ENCODE results near the gene RNF222. TPM values are rescaled to one million over a fixed set of nuclear protein-coding genes. Genes with fewer than 3 reads are reported as not detected.

The RNF222 gene
- polyA plus RNA-seq, 1 donor (not counting 4 experiments of a cell fraction or from before 2014, with no cell fraction given): 0.18 TPM

GRCh38 chr17:8371786-8372185 is 25.8 kb downstream of the RNF222 start:
- Histone ChIP-seq H3K36me3 (ENCODE audit: control insufficient read depth in 2 of 2, extremely low read depth in 1 of 2, insufficient read depth in 2 of 2, low read length in 2 of 2) (peaks cover 0 to 2% of the 10 kb centered on the region in 2 experiments), H3K27me3 (ENCODE audit: control insufficient read depth, extremely low read depth, insufficient read depth, low read length) (no peaks in the 10 kb centered on the region), H3K9ac (ENCODE audit: control insufficient read depth, extremely low read depth, insufficient read depth, low read length) (no peak overlapping the region), H2AFZ (ENCODE audit: control insufficient read depth, low read length) (no peak overlapping the region), H3K9me3 (ENCODE audit: control insufficient read depth, low read depth, low read length) (no peaks in the 10 kb centered on the region), H3K27ac (ENCODE audit: control insufficient read depth, insufficient read depth, low read length) (no peak overlapping the region), H3K4me3 (ENCODE audit: control insufficient read depth in 2 of 3, extremely low read depth in 1 of 3, insufficient read depth in 2 of 3, low read depth in 1 of 3, low read length in 3 of 3) (no peak overlapping the region), H3K4me2 (ENCODE audit: control insufficient read depth, extremely low read depth, insufficient read depth, low read depth, low read length) (no peak overlapping the region), H4K20me1 (ENCODE audit: control insufficient read depth, extremely low read depth, insufficient read depth, low read length) (peaks cover 2% of the 10 kb centered on the region), H3K9me1 (ENCODE audit: control insufficient read depth, extremely low read depth, insufficient read depth, low read length) (no peaks in the 10 kb centered on the region), H3K4me1 (ENCODE audit: control insufficient read depth, extremely low read depth, insufficient read depth, low read length) (peaks cover 11% of the 10 kb centered on the region), H3K79me2 (ENCODE audit: control insufficient read depth, insufficient read depth, low read length) (no peaks in the 10 kb centered on the region)
- TF ChIP-seq CTCF (optimal IDR thresholded peaks at IDR 0.05 in 1 of 3, IDR thresholded peaks at IDR 0.05 in 1 of 3, conservative IDR thresholded peaks at IDR 0.05 in 1 of 3; ENCODE audit: extremely low read depth in 1 of 3, insufficient read depth in 2 of 3, low read length in 3 of 3) (no peak), EZH2 (IDR thresholded peaks at IDR 0.05; ENCODE audit: low read length) (no peak)
- FAIRE-seq (no peak), DNase-seq (ENCODE audit: low read depth, low spot score) (no peak)
- dilution Hi-C loops (cut with MboI; ENCODE audit: extremely low pct_ligation_motif_present, low sequenced_read_pairs): no loop called here

- peaks cover 0 to 2% of the 10 kb centered on the region in 2 experiments for H3K36me3 ChIP-seq (ENCODE audit: control insufficient read depth in 2 of 2, extremely low read depth in 1 of 2, insufficient read depth in 2 of 2, low read length in 2 of 2)
- H3K4me1 ChIP-seq (ENCODE audit: control insufficient read depth, extremely low read depth, insufficient read depth, low read length): no peaks in the 10 kb centered on the region
- no peaks in the 10 kb centered on the region for H3K79me2 ChIP-seq (ENCODE audit: control insufficient read depth, insufficient read depth, low read length)
- H3K4me2 ChIP-seq (ENCODE audit: control insufficient read depth, extremely low read depth, insufficient read depth, low read depth, low read length): no peak overlapping the region
- DNase-seq (ENCODE audit: low read depth, low spot score): no peak
- H3K9ac ChIP-seq (ENCODE audit: control insufficient read depth, extremely low read depth, insufficient read depth, low read length): no peak overlapping the region
- H3K9me1 ChIP-seq (ENCODE audit: control insufficient read depth, extremely low read depth, insufficient read depth, low read length): no peaks in the 10 kb centered on the region
- FAIRE-seq: no peak
- TF ChIP-seq CTCF (optimal IDR thresholded peaks at IDR 0.05 in 1 of 3, IDR thresholded peaks at IDR 0.05 in 1 of 3, conservative IDR thresholded peaks at IDR 0.05 in 1 of 3; ENCODE audit: extremely low read depth in 1 of 3, insufficient read depth in 2 of 3, low read length in 3 of 3) (no peak), EZH2 (IDR thresholded peaks at IDR 0.05; ENCODE audit: low read length) (no peak)
- H3K9me3 ChIP-seq (ENCODE audit: control insufficient read depth, low read depth, low read length): no peaks in the 10 kb centered on the region
- H3K4me3 ChIP-seq (ENCODE audit: control insufficient read depth in 2 of 3, extremely low read depth in 1 of 3, insufficient read depth in 2 of 3, low read depth in 1 of 3, low read length in 3 of 3): no peak overlapping the region
- dilution Hi-C loops (cut with MboI; ENCODE audit: extremely low pct_ligation_motif_present, low sequenced_read_pairs): no loop called here
- no peak overlapping the region for H3K27ac ChIP-seq (ENCODE audit: control insufficient read depth, insufficient read depth, low read length)
- H2AFZ ChIP-seq (ENCODE audit: control insufficient read depth, low read length): no peak overlapping the region
- H3K27me3 ChIP-seq (ENCODE audit: control insufficient read depth, extremely low read depth, insufficient read depth, low read length): no peaks in the 10 kb centered on the region
- H4K20me1 ChIP-seq (ENCODE audit: control insufficient read depth, extremely low read depth, insufficient read depth, low read length): no peaks in the 10 kb centered on the region
Measured at GRCh38 chr17:8369944-8370343, 27.7 kb downstream of the RNF222 start.
